Mucosa of stomach (tissue), 1 donor: ENCODE measurements around the gene WBP2.

Source experiments
- H3K27me3 ChIP-seq: one replicate; pipeline ENCODE4 v1.7.0; 2013; ENCODE audit warnings: mild to moderate bottlenecking, low read length; ENCODE audit not compliant: control insufficient read depth, insufficient read depth
- H3K36me3 ChIP-seq: one replicate; pipeline ENCODE4 v1.7.0; 2013; ENCODE audit warnings: low read length; ENCODE audit not compliant: control insufficient read depth, insufficient read depth
- H3K4me1 ChIP-seq: one replicate; pipeline ENCODE4 v1.7.0; 2013; ENCODE audit warnings: mild to moderate bottlenecking, low read length; ENCODE audit not compliant: control insufficient read depth, insufficient read depth
- H3K4me3 ChIP-seq: one replicate; pipeline ENCODE4 v1.7.0; 2013; ENCODE audit warnings: low read length
- H3K9ac ChIP-seq: one replicate; pipeline ENCODE4 v1.7.0; 2013; ENCODE audit warnings: mild to moderate bottlenecking, low read length, moderate library complexity
- H3K9me3 ChIP-seq: one replicate; pipeline ENCODE4 v1.7.0; 2013; ENCODE audit warnings: mild to moderate bottlenecking, low read length, moderate library complexity; ENCODE audit not compliant: control insufficient read depth
- donor health status: Pancreatic carcinoma.

WBP2 gene

GRCh38 chr17:75826561-75827307 lies 28.4 kb downstream of the WBP2 start:
- no peaks in the 10 kb centered on the region for H3K9me3 ChIP-seq
- no peaks in the 10 kb centered on the region for H3K27me3 ChIP-seq
- H3K4me3 ChIP-seq: no peak overlapping the region
- no peak overlapping the region for H3K9ac ChIP-seq
- H3K36me3 ChIP-seq: no peaks in the 10 kb centered on the region
- H3K4me1 ChIP-seq: peaks cover 21% of the 10 kb centered on the region

GRCh38 chr17:75825748-75826370 lies 29.3 kb downstream of the WBP2 start:
- peaks cover 21% of the 10 kb centered on the region for H3K4me1 ChIP-seq
- H3K27me3 ChIP-seq: no peaks in the 10 kb centered on the region
- no peak overlapping the region for H3K4me3 ChIP-seq
- H3K9me3 ChIP-seq: no peaks in the 10 kb centered on the region
- H3K9ac ChIP-seq: no peak overlapping the region
- no peaks in the 10 kb centered on the region for H3K36me3 ChIP-seq

GRCh38 chr17:75825149-75825552 lies 30.0 kb downstream of the WBP2 start:
- Histone ChIP-seq H3K36me3 (peaks cover 3% of the 10 kb centered on the region), H3K27me3 (no peaks in the 10 kb centered on the region), H3K4me3 (no peak overlapping the region), H3K9me3 (no peaks in the 10 kb centered on the region), H3K9ac (no peak overlapping the region), H3K4me1 (peaks cover 21% of the 10 kb centered on the region)

- Histone ChIP-seq H3K9ac (no peak overlapping the region), H3K36me3 (peaks cover 8% of the 10 kb centered on the region), H3K4me3 (no peak overlapping the region), H3K4me1 (peaks cover 21% of the 10 kb centered on the region), H3K9me3 (no peaks in the 10 kb centered on the region), H3K27me3 (no peaks in the 10 kb centered on the region)
Measured at GRCh38 chr17:75824666-75825065, 30.5 kb downstream of the WBP2 start.

GRCh38 chr17:75824050-75824552 lies 31.0 kb downstream of the WBP2 start:
- Histone ChIP-seq H3K27me3 (no peaks in the 10 kb centered on the region), H3K36me3 (peaks cover 11% of the 10 kb centered on the region), H3K4me3 (no peak overlapping the region), H3K4me1 (peaks cover 21% of the 10 kb centered on the region), H3K9ac (no peak overlapping the region), H3K9me3 (no peaks in the 10 kb centered on the region)

GRCh38 chr17:75823257-75824041 lies 31.7 kb downstream of the WBP2 start:
- H3K4me1 ChIP-seq: peaks cover 21% of the 10 kb centered on the region
- H3K27me3 ChIP-seq: no peaks in the 10 kb centered on the region
- H3K4me3 ChIP-seq: no peak overlapping the region
- H3K9me3 ChIP-seq: no peaks in the 10 kb centered on the region
- no peak overlapping the region for H3K9ac ChIP-seq
- peaks cover 11% of the 10 kb centered on the region for H3K36me3 ChIP-seq

GRCh38 chr17:75822800-75823166 lies 32.4 kb downstream of the WBP2 start:
- no peaks in the 10 kb centered on the region for H3K27me3 ChIP-seq
- H3K9ac ChIP-seq: no peak overlapping the region
- peaks cover 18% of the 10 kb centered on the region for H3K4me1 ChIP-seq
- H3K9me3 ChIP-seq: no peaks in the 10 kb centered on the region
- H3K36me3 ChIP-seq: peaks cover 11% of the 10 kb centered on the region
- no peak overlapping the region for H3K4me3 ChIP-seq

GRCh38 chr17:75822119-75822799 lies 32.9 kb downstream of the WBP2 start:
- H3K9me3 ChIP-seq: no peaks in the 10 kb centered on the region
- no peaks in the 10 kb centered on the region for H3K27me3 ChIP-seq
- no peak overlapping the region for H3K9ac ChIP-seq
- peaks cover 13% of the 10 kb centered on the region for H3K4me1 ChIP-seq
- peaks cover 11% of the 10 kb centered on the region for H3K36me3 ChIP-seq
- H3K4me3 ChIP-seq: no peak overlapping the region

GRCh38 chr17:75821552-75821951 lies 33.6 kb downstream of the WBP2 start:
- H3K36me3 ChIP-seq: peaks cover 11% of the 10 kb centered on the region
- H3K27me3 ChIP-seq: no peaks in the 10 kb centered on the region

GRCh38 chr17:75820094-75821080 lies 34.7 kb downstream of the WBP2 start:
- H3K4me3 ChIP-seq: no peak overlapping the region
- H3K36me3 ChIP-seq: peaks cover 11% of the 10 kb centered on the region
- no peaks in the 10 kb centered on the region for H3K9me3 ChIP-seq
- H3K27me3 ChIP-seq: no peaks in the 10 kb centered on the region
- peaks cover 11% of the 10 kb centered on the region for H3K4me1 ChIP-seq
- H3K9ac ChIP-seq: no peak overlapping the region

More at GRCh38 chr17:75821552-75821951, 33.6 kb downstream of the WBP2 start:
- Histone ChIP-seq H3K4me1 (peaks cover 11% of the 10 kb centered on the region), H3K4me3 (no peak overlapping the region), H3K9me3 (no peaks in the 10 kb centered on the region), H3K9ac (no peak overlapping the region)

GRCh38 chr17:75819678-75820077 lies 35.5 kb downstream of the WBP2 start:
- Histone ChIP-seq H3K9me3 (no peaks in the 10 kb centered on the region), H3K27me3 (no peaks in the 10 kb centered on the region), H3K4me3 (no peak overlapping the region), H3K4me1 (peaks cover 11% of the 10 kb centered on the region), H3K36me3 (peaks cover 12% of the 10 kb centered on the region), H3K9ac (no peak overlapping the region)
